Trophoblast cell (in vitro differentiated cells and primary cell): Measurements from ENCODE around the gene AQP5.

ENCODE experiments used
- DNase-seq, 2 donors: peaks; one replicate each; pipeline ENCODE4 v3.0.0-alpha.2; 2016
- H2AFZ ChIP-seq: 2 replicates; pipeline ENCODE4 v1.6.1; 2013; ENCODE audit warnings: low read length, moderate library complexity, mild to moderate bottlenecking; ENCODE audit not compliant: insufficient read depth, poor library complexity
- H2AK5ac ChIP-seq: 2 replicates; pipeline ENCODE4 v1.6.1; 2013; ENCODE audit warnings: mild to moderate bottlenecking, low read length
- H2BK120ac ChIP-seq: 2 replicates; pipeline ENCODE4 v1.6.1; 2013; ENCODE audit warnings: low read length, mild to moderate bottlenecking, moderate library complexity; ENCODE audit not compliant: insufficient read depth, poor library complexity
- H2BK12ac ChIP-seq: 2 replicates; pipeline ENCODE4 v1.6.1; 2013; ENCODE audit warnings: mild to moderate bottlenecking, low read length, moderate library complexity
- H2BK5ac ChIP-seq: 2 replicates; pipeline ENCODE4 v1.6.1; 2013; ENCODE audit warnings: low read length, low read depth, moderate library complexity, mild to moderate bottlenecking; ENCODE audit not compliant: poor library complexity
- H3K14ac ChIP-seq: 2 replicates; pipeline ENCODE4 v1.6.1; 2013; ENCODE audit warnings: mild to moderate bottlenecking, low read length
- H3K18ac ChIP-seq: 2 replicates; pipeline ENCODE4 v1.6.1; 2013; ENCODE audit warnings: mild to moderate bottlenecking, low read length
- H3K23ac ChIP-seq: 2 replicates; pipeline ENCODE4 v1.6.1; 2013; ENCODE audit warnings: low read length
- H3K27ac ChIP-seq: 2 replicates; pipeline ENCODE4 v1.5.1; 2013; ENCODE audit warnings: low read depth, mild to moderate bottlenecking, inconsistent platforms, low read length, moderate library complexity
- H3K27me3 ChIP-seq: 2 replicates; pipeline ENCODE4 v1.6.1; 2013; ENCODE audit warnings: inconsistent platforms, mild to moderate bottlenecking, low read length, moderate library complexity; ENCODE audit not compliant: insufficient read depth
- H3K36me3 ChIP-seq, 2 experiments: 1 replicate in 1 of 2; 2 replicates in 1 of 2; pipeline ENCODE4 v1.6.1; 2013; ENCODE audit warnings: low read length in 2 of 2, mild to moderate bottlenecking in 2 of 2, moderate library complexity in 1 of 2; ENCODE audit not compliant: insufficient read depth in 2 of 2, control insufficient read depth in 1 of 2
- H3K4ac ChIP-seq: 2 replicates; pipeline ENCODE4 v1.6.1; 2013; ENCODE audit warnings: low read depth, mild to moderate bottlenecking, low read length, moderate library complexity
- H3K4me1 ChIP-seq, 2 experiments: 1 replicate in 1 of 2; 2 replicates in 1 of 2; pipeline ENCODE4 v1.6.1; 2013; ENCODE audit warnings: low read length in 2 of 2, mild to moderate bottlenecking in 2 of 2, moderate library complexity in 1 of 2; ENCODE audit not compliant: insufficient read depth in 2 of 2, control insufficient read depth in 1 of 2
- H3K4me2 ChIP-seq: 2 replicates; pipeline ENCODE4 v1.6.1; 2013; ENCODE audit warnings: inconsistent platforms, mild to moderate bottlenecking, low read length, moderate library complexity
- H3K4me3 ChIP-seq: 2 replicates; pipeline ENCODE4 v1.5.1; 2013; ENCODE audit warnings: mild to moderate bottlenecking, low read depth, low read length, inconsistent platforms
- H3K79me1 ChIP-seq: one replicate; pipeline ENCODE4 v1.6.1; 2013; ENCODE audit warnings: low read length
- H3K79me2 ChIP-seq: 2 replicates; pipeline ENCODE4 v1.6.1; 2013; ENCODE audit warnings: low read length, mild to moderate bottlenecking; ENCODE audit not compliant: control insufficient read depth, insufficient read depth, poor library complexity
- H3K9ac ChIP-seq: 2 replicates; pipeline ENCODE4 v1.6.1; 2013; ENCODE audit warnings: mild to moderate bottlenecking, low read length
- H3K9me3 ChIP-seq: 2 replicates; pipeline ENCODE4 v1.6.1; 2013; ENCODE audit warnings: low read depth, mild to moderate bottlenecking, control low read depth, inconsistent platforms, low read length; ENCODE audit not compliant: insufficient read depth
- H4K12ac ChIP-seq: 2 replicates; pipeline ENCODE4 v1.6.1; 2013; ENCODE audit warnings: low read depth, mild to moderate bottlenecking, low read length, moderate library complexity
- H4K8ac ChIP-seq: 2 replicates; pipeline ENCODE4 v1.6.1; 2013; ENCODE audit warnings: low read depth, mild to moderate bottlenecking, low read length, moderate library complexity
- H4K91ac ChIP-seq: one replicate; pipeline ENCODE4 v1.6.1; 2013; ENCODE audit warnings: low read depth, mild to moderate bottlenecking, low read length, moderate library complexity
- WGBS: extraction: QIAGEN DNeasy Blood & Tissue Kit; methylation state at CpG from one replicate; pipeline ENCODE4 v1.1.7; 2013; ENCODE audit warnings: missing lambda C conversion rate; ENCODE audit not compliant: insufficient read length, insufficient coverage; ENCODE audit errors: extremely low coverage; 5-methylcytosine and 5-hydroxymethylcytosine counted together

Gene AQP5

GRCh38 chr12:49961993-49962764, 507 bp downstream of the AQP5 start:
- Histone ChIP-seq H4K8ac (no peak overlapping the region), H3K4ac (no peak overlapping the region), H2AFZ (no peak overlapping the region), H2BK120ac (no peak overlapping the region), H3K9me3 (peaks cover 2% of the 10 kb centered on the region), H3K36me3 (no peaks in the 10 kb centered on the region), H3K79me2 (no peaks in the 10 kb centered on the region), H3K27me3 (peaks cover 59% of the 10 kb centered on the region), H3K27ac (no peak overlapping the region), H2BK12ac (no peak overlapping the region), H3K23ac (no peak overlapping the region), H3K79me1 (no peaks in the 10 kb centered on the region), H3K4me2 (peak overlapping the region; percentile 38), H3K9ac (no peak overlapping the region), H2AK5ac (no peak overlapping the region), H3K4me3 (no peak overlapping the region), H4K91ac (no peak overlapping the region), H3K4me1 (peaks cover 1% of the 10 kb centered on the region in 2 experiments), H4K12ac (no peak overlapping the region), H3K18ac (no peak overlapping the region), H2BK5ac (no peak overlapping the region), H3K14ac (no peak overlapping the region)
- WGBS: no CpG with 5 or more reads among the region's 37 CpGs
- DNase-seq: no peak

- Histone ChIP-seq H2BK12ac (no peak overlapping the region), H4K8ac (no peak overlapping the region), H3K27me3 (peaks cover 56% of the 10 kb centered on the region), H3K14ac (no peak overlapping the region), H4K91ac (no peak overlapping the region), H3K9me3 (peaks cover 2% of the 10 kb centered on the region), H3K18ac (no peak overlapping the region), H3K79me2 (no peaks in the 10 kb centered on the region), H3K36me3 (no peaks in the 10 kb centered on the region), H3K9ac (no peak overlapping the region), H3K4ac (no peak overlapping the region), H3K79me1 (no peaks in the 10 kb centered on the region), H3K27ac (no peak overlapping the region), H3K4me2 (no peak overlapping the region), H2AFZ (no peak overlapping the region), H2AK5ac (no peak overlapping the region), H3K23ac (no peak overlapping the region), H2BK5ac (no peak overlapping the region), H2BK120ac (no peak overlapping the region), H3K4me3 (no peak overlapping the region), H4K12ac (no peak overlapping the region), H3K4me1 (peaks cover 3 to 7% of the 10 kb centered on the region in 2 experiments)
- WGBS: no CpG with 5 or more reads among the region's 21 CpGs
- DNase-seq: no peak
Observed at GRCh38 chr12:49962861-49963765, 1.4 kb downstream of the AQP5 start.

GRCh38 chr12:49963976-49964815, 2.5 kb downstream of the AQP5 start:
- Histone ChIP-seq H2BK12ac (no peak overlapping the region), H3K18ac (no peak overlapping the region), H3K14ac (no peak overlapping the region), H3K4ac (no peak overlapping the region), H3K4me2 (no peak overlapping the region), H3K4me3 (no peak overlapping the region), H3K9me3 (peaks cover 2% of the 10 kb centered on the region), H3K36me3 (no peaks in the 10 kb centered on the region), H3K27ac (no peak overlapping the region), H2AK5ac (no peak overlapping the region), H3K4me1 (peaks cover 3 to 7% of the 10 kb centered on the region in 2 experiments), H3K23ac (no peak overlapping the region), H2BK5ac (no peak overlapping the region), H3K79me2 (no peaks in the 10 kb centered on the region), H3K9ac (no peak overlapping the region), H4K91ac (no peak overlapping the region), H4K8ac (no peak overlapping the region), H2BK120ac (no peak overlapping the region), H3K27me3 (peaks cover 47% of the 10 kb centered on the region), H4K12ac (no peak overlapping the region), H2AFZ (no peak overlapping the region), H3K79me1 (no peaks in the 10 kb centered on the region)
- no CpG with 5 or more reads among the region's 17 CpGs for WGBS
- no peak for DNase-seq
